ENCODE data around the gene DNAH17.
"Not testable (repeated sequence)": the region's sequence is repeated elsewhere in the genome, so short reads cannot be mapped to it uniquely, and the experiment has no call there.

Gene DNAH17

GRCh38 chr17:78476149-78476548 is 101.0 kb downstream of the DNAH17 start:
- intact Hi-C loops (cut with micrococcal nuclease) = no loop called here
- H3K4me3 Mint-ChIP-seq = no peak overlapping the region
- H3K9me3 Mint-ChIP-seq = no peaks in the 10 kb centered on the region
- no peaks in the 10 kb centered on the region for H3K4me1 Mint-ChIP-seq (ENCODE audit: low read depth)
- H3K36me3 Mint-ChIP-seq (ENCODE audit: low read depth) = no peaks in the 10 kb centered on the region
- no peak overlapping the region for H3K27ac Mint-ChIP-seq
- peaks cover 23% of the 10 kb centered on the region for H3K27me3 Mint-ChIP-seq

DNA sequence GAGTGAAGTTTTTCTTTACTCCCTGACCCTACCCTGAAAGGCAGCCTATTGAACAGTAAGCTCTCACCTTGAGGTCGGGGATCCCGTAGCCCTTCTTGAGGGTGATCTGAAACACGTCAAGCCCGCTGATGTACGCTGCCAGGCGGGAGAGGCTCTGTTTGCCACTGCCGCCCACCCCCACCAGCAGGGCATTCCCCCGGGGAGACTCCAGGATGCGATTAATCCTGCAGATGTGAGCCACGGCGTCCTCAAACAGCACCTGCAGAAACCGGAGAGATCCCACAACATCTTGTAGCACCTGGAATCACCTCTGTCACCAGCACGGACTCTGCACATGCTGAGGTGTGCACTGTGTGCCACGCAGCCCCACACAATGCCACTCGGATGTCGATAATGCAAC is 102.0 kb downstream of the DNAH17 start:
- intact Hi-C loops (cut with micrococcal nuclease) = no loop called here
- H3K9me3 Mint-ChIP-seq = no peaks in the 10 kb centered on the region
- H3K4me1 Mint-ChIP-seq (ENCODE audit: low read depth) = no peaks in the 10 kb centered on the region
- peaks cover 21% of the 10 kb centered on the region for H3K27me3 Mint-ChIP-seq
- H3K4me3 Mint-ChIP-seq = no peak overlapping the region
- no peaks in the 10 kb centered on the region for H3K36me3 Mint-ChIP-seq (ENCODE audit: low read depth)
- H3K27ac Mint-ChIP-seq = no peak overlapping the region

DNA sequence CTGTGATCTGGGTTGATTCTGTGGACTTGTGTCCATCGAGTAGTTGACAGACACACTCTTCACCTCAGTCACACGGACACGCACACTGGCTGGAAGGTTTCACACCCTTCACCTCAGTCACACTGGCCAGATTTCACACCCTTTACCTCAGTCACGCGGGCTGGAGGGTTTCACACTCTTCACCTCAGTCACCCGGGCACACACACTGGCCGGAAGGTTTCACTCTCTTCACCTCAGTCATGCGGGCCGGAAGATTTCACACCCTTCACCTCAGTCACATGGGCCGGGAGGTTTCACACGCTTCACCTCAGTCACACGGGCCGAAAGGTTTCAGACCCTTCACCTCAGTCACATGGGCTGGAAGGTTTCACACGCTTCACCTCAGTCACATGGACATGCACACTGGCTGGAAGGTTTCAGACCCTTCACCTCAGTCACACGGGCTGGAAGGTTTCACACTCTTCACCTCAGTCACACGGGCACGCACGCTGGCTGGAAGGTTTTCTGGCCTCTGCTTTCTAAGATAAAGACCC is 102.5 kb downstream of the DNAH17 start:
- Mint-ChIP-seq H3K9me3 (no peaks in the 10 kb centered on the region), H3K36me3 (ENCODE audit: low read depth) (no peaks in the 10 kb centered on the region), H3K4me3 (no peak overlapping the region), H3K4me1 (ENCODE audit: low read depth) (no peaks in the 10 kb centered on the region), H3K27me3 (peaks cover 21% of the 10 kb centered on the region), H3K27ac (no peak overlapping the region)
- intact Hi-C loops (cut with micrococcal nuclease) = no loop called here

GRCh38 chr17:78473951-78474613 is 103.1 kb downstream of the DNAH17 start:
- no peak overlapping the region for H3K4me3 Mint-ChIP-seq
- H3K4me1 Mint-ChIP-seq (ENCODE audit: low read depth) = no peaks in the 10 kb centered on the region
- H3K27me3 Mint-ChIP-seq = peaks cover 21% of the 10 kb centered on the region
- no peak overlapping the region for H3K27ac Mint-ChIP-seq
- intact Hi-C loops (cut with micrococcal nuclease) = no loop called here
- no peaks in the 10 kb centered on the region for H3K36me3 Mint-ChIP-seq (ENCODE audit: low read depth)
- no peaks in the 10 kb centered on the region for H3K9me3 Mint-ChIP-seq

- Mint-ChIP-seq H3K36me3 (ENCODE audit: low read depth) (no peaks in the 10 kb centered on the region), H3K4me3 (no peak overlapping the region), H3K4me1 (ENCODE audit: low read depth) (no peaks in the 10 kb centered on the region), H3K9me3 (no peaks in the 10 kb centered on the region), H3K27me3 (peaks cover 21% of the 10 kb centered on the region), H3K27ac (no peak overlapping the region)
- intact Hi-C loops (cut with micrococcal nuclease) = no loop called here
Observed at GRCh38 chr17:78472035-78472905, 104.9 kb downstream of the DNAH17 start.

DNA sequence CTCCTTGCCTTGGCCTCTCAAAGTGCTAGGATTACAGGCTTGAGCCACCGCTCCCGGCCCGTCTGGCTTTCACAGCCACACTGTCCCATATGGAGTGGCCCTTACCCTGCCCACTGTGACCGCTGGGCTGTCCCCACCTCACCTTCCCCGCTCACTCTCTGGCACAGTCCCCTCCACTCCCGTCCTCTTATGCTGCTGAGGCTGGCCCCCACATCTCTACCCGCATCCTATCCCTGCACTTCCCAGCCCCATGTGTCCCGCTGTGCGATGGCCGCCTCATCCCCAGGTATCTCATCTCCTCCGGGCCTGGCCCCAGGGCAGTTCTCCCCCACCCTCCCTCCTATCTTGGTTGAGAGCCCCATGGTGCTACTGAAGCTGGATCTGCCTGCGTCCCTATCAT is 105.6 kb downstream of the DNAH17 start:
- H3K27ac Mint-ChIP-seq = no peak overlapping the region
- intact Hi-C loops (cut with micrococcal nuclease) = no loop called here

DNA sequence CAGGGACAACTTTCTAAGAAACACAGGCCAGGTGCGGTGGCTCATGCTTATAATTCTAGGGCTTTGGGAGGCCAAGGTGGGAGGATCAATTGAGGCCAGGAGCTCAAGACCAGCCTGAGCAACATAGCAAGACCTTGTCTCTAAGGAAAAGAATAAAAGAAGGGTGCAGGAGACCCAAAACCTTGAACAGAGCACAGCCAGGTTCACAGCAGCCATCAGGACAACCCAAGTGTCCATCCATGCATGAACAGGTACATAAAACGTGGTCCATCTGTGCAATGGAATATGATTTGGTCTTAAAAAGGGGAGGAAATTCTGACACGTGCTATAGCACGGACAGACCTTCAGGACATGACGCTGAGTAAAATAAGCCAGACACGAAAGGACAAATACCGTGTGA is 107.8 kb downstream of the DNAH17 start:
- intact Hi-C loops (cut with micrococcal nuclease) = no loop called here
- H3K9me3 Mint-ChIP-seq = no peaks in the 10 kb centered on the region
- H3K4me3 Mint-ChIP-seq = no peak overlapping the region
- no peak overlapping the region for H3K27ac Mint-ChIP-seq
- no peaks in the 10 kb centered on the region for H3K4me1 Mint-ChIP-seq (ENCODE audit: low read depth)
- H3K27me3 Mint-ChIP-seq = peaks cover 17% of the 10 kb centered on the region
- H3K36me3 Mint-ChIP-seq (ENCODE audit: low read depth) = no peaks in the 10 kb centered on the region

More for the DNA sequence above, 105.6 kb downstream of the DNAH17 start:
- no peaks in the 10 kb centered on the region for H3K9me3 Mint-ChIP-seq
- H3K4me3 Mint-ChIP-seq = no peak overlapping the region
- peaks cover 21% of the 10 kb centered on the region for H3K27me3 Mint-ChIP-seq
- H3K4me1 Mint-ChIP-seq (ENCODE audit: low read depth) = no peaks in the 10 kb centered on the region
- no peaks in the 10 kb centered on the region for H3K36me3 Mint-ChIP-seq (ENCODE audit: low read depth)

GRCh38 chr17:78468366-78468765 is 108.8 kb downstream of the DNAH17 start:
- Mint-ChIP-seq H3K27me3 (peaks cover 15% of the 10 kb centered on the region), H3K36me3 (ENCODE audit: low read depth) (no peaks in the 10 kb centered on the region), H3K4me3 (no peak overlapping the region), H3K27ac (no peak overlapping the region), H3K9me3 (no peaks in the 10 kb centered on the region), H3K4me1 (ENCODE audit: low read depth) (no peaks in the 10 kb centered on the region)
- intact Hi-C loops (cut with micrococcal nuclease) = no loop called here

DNA sequence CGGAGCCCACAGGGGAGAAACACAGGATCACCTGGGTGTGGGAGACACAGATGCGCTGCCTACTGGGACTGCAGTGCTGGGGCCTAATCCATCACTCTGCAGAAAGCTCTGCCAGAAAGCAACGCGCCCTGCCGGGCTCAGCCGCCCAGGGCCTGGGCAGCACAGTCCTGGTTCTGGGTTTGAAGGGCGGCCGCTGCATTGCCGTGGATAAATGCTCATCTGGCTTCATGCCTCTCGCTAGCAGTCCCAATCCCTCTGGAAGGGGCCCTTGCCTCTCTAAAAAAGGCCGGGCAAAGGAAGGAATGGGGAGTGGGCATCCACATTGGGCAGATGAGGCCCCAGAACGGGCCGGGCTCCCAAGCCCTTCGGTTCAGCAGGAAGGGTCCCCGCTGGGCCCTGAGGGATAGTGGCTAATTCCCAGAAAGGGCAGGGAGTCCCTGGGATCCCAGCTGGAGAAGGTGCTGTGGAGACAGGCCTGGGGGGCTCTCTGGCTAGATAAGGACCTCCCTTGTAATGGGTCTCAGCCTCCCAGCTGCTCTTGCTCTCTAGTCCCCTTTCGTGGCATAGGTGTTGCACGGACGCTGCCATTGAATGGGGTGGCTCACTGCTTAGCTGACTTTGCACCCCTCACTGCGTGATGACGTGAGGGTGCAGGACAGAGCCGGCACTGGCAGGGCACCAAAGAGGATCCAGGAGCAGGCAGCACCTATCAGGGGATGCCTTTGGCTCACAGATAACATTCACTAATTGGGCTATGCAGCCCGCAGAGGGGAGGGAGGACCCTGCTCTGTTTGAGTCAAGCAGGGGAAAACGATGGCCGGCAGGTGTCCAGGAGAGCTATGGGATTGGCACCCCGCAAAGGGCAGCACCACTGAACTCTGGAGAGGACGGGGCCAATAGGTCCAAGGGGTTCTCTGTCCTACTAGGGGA is 110.1 kb downstream of the DNAH17 start:
- Mint-ChIP-seq H3K27me3 (peaks cover 6% of the 10 kb centered on the region), H3K4me1 (ENCODE audit: low read depth) (no peaks in the 10 kb centered on the region), H3K27ac (no peak overlapping the region), H3K9me3 (no peaks in the 10 kb centered on the region), H3K36me3 (ENCODE audit: low read depth) (no peaks in the 10 kb centered on the region), H3K4me3 (no peak overlapping the region)
- intact Hi-C loops (cut with micrococcal nuclease) = no loop called here

DNA sequence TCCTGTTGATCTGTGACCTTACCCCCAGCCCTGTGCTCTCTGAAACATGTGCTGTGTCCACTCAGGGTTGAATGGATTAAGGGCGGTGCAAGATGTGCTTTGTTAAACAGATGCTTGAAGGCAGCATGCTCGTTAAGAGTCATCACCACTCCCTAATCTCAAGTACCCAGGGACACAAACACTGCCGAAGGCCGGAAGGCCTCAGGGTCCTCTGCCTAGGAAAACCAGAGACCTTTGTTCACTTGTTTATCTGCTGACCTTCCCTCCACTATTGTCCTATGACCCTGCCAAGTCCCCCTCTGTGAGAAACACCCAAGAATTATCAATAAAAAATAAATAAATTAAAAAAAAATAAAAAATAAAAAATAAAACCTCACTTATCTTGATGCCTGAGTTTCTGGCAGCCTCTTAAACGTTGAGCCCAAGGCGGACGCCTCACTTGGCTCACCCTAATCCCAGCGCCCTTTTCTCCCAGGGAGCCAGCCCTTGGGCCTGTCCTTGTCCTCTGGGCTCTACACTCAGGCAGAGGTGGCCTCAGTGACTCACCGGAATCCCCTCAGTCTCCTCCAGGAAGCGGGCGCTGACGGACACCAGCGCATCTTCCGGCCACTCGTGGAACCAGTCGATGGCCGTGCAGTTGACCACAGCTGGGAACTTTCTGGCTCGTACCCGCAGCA is 110.9 kb downstream of the DNAH17 start:
- H3K4me3 Mint-ChIP-seq; H3K9me3 Mint-ChIP-seq; H3K27me3 Mint-ChIP-seq; intact Hi-C loops (cut with micrococcal nuclease); H3K4me1 Mint-ChIP-seq (ENCODE audit: low read depth); H3K27ac Mint-ChIP-seq; H3K36me3 Mint-ChIP-seq (ENCODE audit: low read depth): not testable (repeated sequence)

DNA sequence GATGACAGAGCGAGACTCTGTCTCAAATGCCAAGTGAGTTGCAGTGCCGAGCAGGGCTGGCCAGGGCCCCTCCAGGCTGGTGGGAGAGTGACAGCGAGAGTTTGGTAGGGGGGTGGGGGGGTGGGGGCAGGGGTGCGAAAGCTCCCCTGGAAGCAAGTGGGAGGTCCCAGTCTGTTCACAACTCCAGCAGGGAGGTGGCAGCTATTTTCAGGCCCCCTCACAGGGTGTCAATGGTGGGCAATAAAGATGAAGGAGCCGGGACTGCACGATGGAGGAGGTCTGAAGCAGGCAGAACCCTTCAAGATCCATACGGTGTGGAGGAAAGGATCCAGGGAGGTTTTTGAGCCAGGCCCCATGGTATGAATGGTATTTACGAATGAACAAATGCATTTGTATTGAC is 115.0 kb downstream of the DNAH17 start:
- Mint-ChIP-seq H3K27ac (no peak overlapping the region), H3K27me3 (peaks cover 1% of the 10 kb centered on the region), H3K36me3 (ENCODE audit: low read depth) (no peaks in the 10 kb centered on the region), H3K4me1 (ENCODE audit: low read depth) (no peaks in the 10 kb centered on the region), H3K4me3 (no peak overlapping the region), H3K9me3 (no peaks in the 10 kb centered on the region)
- intact Hi-C loops (cut with micrococcal nuclease) = no loop called here

GRCh38 chr17:78461799-78462053 is 115.5 kb downstream of the DNAH17 start:
- Mint-ChIP-seq H3K36me3 (ENCODE audit: low read depth) (no peaks in the 10 kb centered on the region), H3K27me3 (peaks cover 2% of the 10 kb centered on the region), H3K9me3 (no peaks in the 10 kb centered on the region), H3K27ac (no peak overlapping the region), H3K4me1 (ENCODE audit: low read depth) (no peaks in the 10 kb centered on the region), H3K4me3 (no peak overlapping the region)
- intact Hi-C loops (cut with micrococcal nuclease) = no loop called here

DNA sequence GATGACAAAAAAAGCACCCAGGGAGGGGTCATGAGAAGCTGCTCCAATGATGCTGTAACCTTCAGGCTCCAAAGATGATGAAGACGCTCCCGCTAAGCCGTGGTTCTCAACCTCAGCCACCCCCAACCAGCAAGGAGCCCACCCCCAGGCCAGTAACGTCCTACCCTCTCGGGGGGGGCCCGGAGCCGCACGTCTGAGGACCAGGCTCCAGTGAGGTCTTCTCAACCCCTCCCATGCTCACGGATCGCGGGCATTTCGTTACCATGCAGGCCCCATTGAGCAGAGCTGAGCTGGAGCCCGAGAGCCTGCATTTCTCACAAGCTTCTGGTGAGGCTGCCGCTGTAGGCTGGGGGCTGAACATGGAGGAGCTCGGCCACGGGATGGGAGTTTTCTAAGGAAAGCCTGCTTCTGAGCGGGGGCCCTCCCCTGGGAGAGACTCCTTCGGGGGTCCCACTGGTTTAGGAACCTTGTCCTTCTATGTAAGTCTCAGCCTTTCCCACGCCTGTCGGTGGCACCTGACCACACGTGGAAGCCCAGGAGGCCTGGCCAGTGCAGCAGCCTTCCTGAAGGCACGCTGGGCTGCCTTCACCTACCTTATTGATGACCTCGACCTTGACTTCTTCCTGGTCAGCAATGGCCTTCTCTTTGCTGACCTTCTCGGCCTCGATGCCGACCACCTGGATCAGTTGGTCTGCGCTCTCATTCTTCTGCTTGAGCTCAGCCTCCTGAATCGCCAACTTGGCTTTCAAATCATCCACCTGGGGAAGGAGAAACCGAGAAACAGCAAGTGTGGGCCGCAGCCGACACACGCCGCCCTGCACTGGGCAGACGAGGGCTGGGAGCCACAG is 116.0 kb downstream of the DNAH17 start:
- intact Hi-C loops (cut with micrococcal nuclease) = no loop called here

More for the DNA sequence above, 116.0 kb downstream of the DNAH17 start:
- Mint-ChIP-seq H3K27ac (no peak overlapping the region), H3K4me3 (no peak overlapping the region), H3K27me3 (peaks cover 3% of the 10 kb centered on the region), H3K9me3 (no peaks in the 10 kb centered on the region), H3K4me1 (ENCODE audit: low read depth) (no peaks in the 10 kb centered on the region), H3K36me3 (ENCODE audit: low read depth) (no peaks in the 10 kb centered on the region)
